Mammary epithelial cell (primary cell): ENCODE data around the gene SLC31A2.
"Not testable (repeated sequence)": the region's sequence is repeated elsewhere in the genome, so short reads cannot be mapped to it uniquely, and the experiment has no call there.

Experiments used
- CTCF ChIP-seq, 2 donors: IDR thresholded peaks in 1 of 2; conservative IDR thresholded peaks in 1 of 2; 2 replicates each; pipeline ENCODE4 v1.5.1; 2011 to 2012; ENCODE audit warnings: inconsistent platforms in 2 of 2, low read length in 2 of 2, mild to moderate bottlenecking in 2 of 2, control low read depth in 1 of 2, low read depth in 1 of 2; ENCODE audit not compliant: insufficient read depth in 1 of 2; ENCODE audit errors: extremely low read depth in 1 of 2
- EZH2 ChIP-seq: IDR thresholded peaks from 2 replicates; pipeline ENCODE4 v1.6.1; 2012; ENCODE audit warnings: low read length, inconsistent platforms, borderline replicate concordance

DNA sequence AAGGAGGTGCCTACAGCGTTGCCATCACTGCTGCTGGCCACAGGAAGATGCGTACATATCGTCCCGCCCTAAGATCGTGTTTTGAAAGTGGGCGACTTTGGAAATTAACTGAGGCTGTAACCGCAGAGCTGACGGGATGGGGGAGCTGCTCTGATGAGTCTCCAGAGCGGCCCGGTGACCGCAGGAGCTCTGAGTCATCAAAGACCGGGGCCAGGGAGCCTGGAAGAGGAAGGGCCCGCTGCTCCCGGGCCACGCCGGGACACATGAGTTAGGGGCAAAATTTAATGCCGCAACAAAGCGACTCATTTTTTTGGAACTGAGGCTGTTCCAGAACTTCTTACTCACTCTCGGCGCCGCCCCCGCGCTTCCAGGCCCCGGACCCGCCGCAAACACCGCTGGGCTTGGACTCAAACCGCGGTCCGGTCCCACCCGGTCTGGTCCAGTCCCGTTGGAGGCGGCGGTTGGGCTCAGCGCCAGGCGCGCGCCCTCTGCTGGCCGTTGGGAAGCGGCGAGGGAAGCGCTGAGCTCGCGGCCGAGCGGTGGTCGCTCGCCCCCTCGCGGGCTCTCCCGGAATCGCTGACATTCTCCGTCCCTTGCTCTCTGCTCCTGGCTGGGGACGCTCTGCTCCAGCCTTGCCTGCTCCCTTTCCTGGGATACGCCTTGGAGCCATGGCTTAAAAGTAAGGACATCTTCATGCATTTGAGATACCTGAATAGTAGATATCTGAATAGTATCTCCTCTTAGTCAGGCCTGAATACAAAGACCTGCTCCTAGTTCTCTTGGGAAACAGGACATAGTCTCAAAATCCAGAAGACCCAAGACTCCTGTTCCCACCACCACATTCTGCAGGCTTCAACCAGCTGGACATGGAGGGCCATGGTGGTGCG lies 39.5 kb upstream of the SLC31A2 start:
- peak in 1 of 2 donors; percentile 24 for TF ChIP-seq CTCF (conservative IDR thresholded peaks at IDR 0.05 in 1 of 2, IDR thresholded peaks at IDR 0.05 in 1 of 2; ENCODE audit: extremely low read depth in 1 of 2, insufficient read depth in 1 of 2, low read depth in 1 of 2, low read length in 2 of 2)
- TF ChIP-seq EZH2, result not testable (repeated sequence)
